H9 (cell line): ENCODE data around the gene NEB. TPM values are rescaled to one million over a fixed set of nuclear protein-coding genes. Genes with fewer than 3 reads are reported as not detected.
"Not testable (repeated sequence)": the region's sequence is repeated elsewhere in the genome, so short reads cannot be mapped to it uniquely, and the experiment has no call there.

ENCODE experiments used
- DNase-seq: peaks from one replicate; pipeline ENCODE4 v3.0.0-alpha.2; 2017
- H2AFZ ChIP-seq: one replicate; pipeline ENCODE4 v1.6.1; 2013; ENCODE audit warnings: mild to moderate bottlenecking, low read length, control low read depth, moderate library complexity
- H2AK5ac ChIP-seq: 2 replicates; pipeline ENCODE4 v1.6.1; 2013; ENCODE audit warnings: low read length, control low read depth, mixed read lengths; ENCODE audit not compliant: insufficient read length
- H2BK120ac ChIP-seq: one replicate; pipeline ENCODE4 v1.6.1; 2013; ENCODE audit warnings: low read depth, mild to moderate bottlenecking, low read length, control low read depth, inconsistent platforms; ENCODE audit not compliant: poor library complexity, severe bottlenecking
- H2BK12ac ChIP-seq: 2 replicates; pipeline ENCODE4 v1.6.1; 2013; ENCODE audit warnings: low read length, control low read depth, mixed read lengths, low read depth; ENCODE audit not compliant: insufficient read length
- H2BK15ac ChIP-seq: 2 replicates; pipeline ENCODE4 v1.6.1; 2013; ENCODE audit warnings: low read depth, low read length, control low read depth
- H2BK20ac ChIP-seq: one replicate; pipeline ENCODE4 v1.6.1; 2013; ENCODE audit warnings: low read depth, mild to moderate bottlenecking, low read length, control low read depth, inconsistent platforms; ENCODE audit not compliant: poor library complexity, severe bottlenecking
- H2BK5ac ChIP-seq: 2 replicates; pipeline ENCODE4 v1.6.1; 2013; ENCODE audit warnings: low read length, control low read depth, mixed read lengths; ENCODE audit not compliant: insufficient read length
- H3K14ac ChIP-seq: 2 replicates; pipeline ENCODE4 v1.6.1; 2013; ENCODE audit warnings: low read length, control low read depth; ENCODE audit not compliant: insufficient read depth
- H3K18ac ChIP-seq: 2 replicates; pipeline ENCODE4 v1.6.1; 2013; ENCODE audit warnings: low read depth, mild to moderate bottlenecking, mixed read lengths, low read length, control low read depth; ENCODE audit not compliant: insufficient read length
- H3K23ac ChIP-seq: 2 replicates; pipeline ENCODE4 v1.6.1; 2013; ENCODE audit warnings: low read length, control low read depth, mixed read lengths, low read depth; ENCODE audit not compliant: insufficient read length
- H3K23me2 ChIP-seq: 2 replicates; pipeline ENCODE4 v1.6.1; 2013; ENCODE audit warnings: low read depth, mild to moderate bottlenecking, mixed read lengths, low read length, control low read depth; ENCODE audit not compliant: insufficient read length, poor library complexity, severe bottlenecking
- H3K27ac ChIP-seq: 2 replicates; pipeline ENCODE4 v1.5.1; 2013; ENCODE audit warnings: low read length, control low read depth, mixed read lengths, low read depth; ENCODE audit not compliant: insufficient read length
- H3K27me3 ChIP-seq: 2 replicates; pipeline ENCODE4 v1.6.1; 2013; ENCODE audit warnings: low read length, control low read depth, inconsistent platforms; ENCODE audit not compliant: insufficient read depth
- H3K4ac ChIP-seq: 2 replicates; pipeline ENCODE4 v1.6.1; 2013; ENCODE audit warnings: low read depth, mild to moderate bottlenecking, control low read depth, inconsistent platforms, low read length, moderate library complexity
- H3K4me1 ChIP-seq: 2 replicates; pipeline ENCODE4 v1.6.1; 2013; ENCODE audit warnings: low read length, control low read depth, inconsistent platforms; ENCODE audit not compliant: insufficient read depth
- H3K4me2 ChIP-seq: 2 replicates; pipeline ENCODE4 v1.6.1; 2013; ENCODE audit warnings: low read length, control low read depth, mixed read lengths; ENCODE audit not compliant: insufficient read length, insufficient read depth
- H3K56ac ChIP-seq: 2 replicates; pipeline ENCODE4 v1.6.1; 2013; ENCODE audit warnings: low read depth, mild to moderate bottlenecking, mixed read lengths, low read length, control low read depth; ENCODE audit not compliant: insufficient read length
- H3K79me1 ChIP-seq: 2 replicates; pipeline ENCODE4 v1.6.1; 2013; ENCODE audit warnings: low read depth, mild to moderate bottlenecking, moderate library complexity, low read length, control low read depth, inconsistent platforms; ENCODE audit not compliant: insufficient read depth, poor library complexity, severe bottlenecking
- H3K79me2 ChIP-seq: 2 replicates; pipeline ENCODE4 v1.6.1; 2013; ENCODE audit warnings: low read length, control low read depth, inconsistent platforms; ENCODE audit not compliant: insufficient read depth
- H3K9ac ChIP-seq: 2 replicates; pipeline ENCODE4 v1.6.1; 2013; ENCODE audit warnings: low read length, control low read depth, mixed read lengths; ENCODE audit not compliant: insufficient read length; ENCODE audit errors: extremely low read depth
- H3K9me3 ChIP-seq: one replicate; pipeline ENCODE4 v1.6.1; 2013; ENCODE audit warnings: low read depth, low read length, inconsistent platforms; ENCODE audit not compliant: control insufficient read depth
- H3T11ph ChIP-seq: one replicate; pipeline ENCODE4 v1.6.1; 2013; ENCODE audit warnings: mild to moderate bottlenecking, low read length, control low read depth, inconsistent platforms
- H4K20me1 ChIP-seq: one replicate; pipeline ENCODE4 v1.6.1; 2013; ENCODE audit not compliant: control insufficient read depth, insufficient read length, insufficient read depth
- H4K5ac ChIP-seq: 2 replicates; pipeline ENCODE4 v1.6.1; 2013; ENCODE audit warnings: low read depth, mild to moderate bottlenecking, mixed read lengths, low read length, control low read depth; ENCODE audit not compliant: insufficient read length
- H4K8ac ChIP-seq: replicated peaks from 2 replicates; pipeline ENCODE4 v1.6.1; 2013; ENCODE audit warnings: low read length, control low read depth, mixed read lengths, low read depth; ENCODE audit not compliant: insufficient read length
- H4K91ac ChIP-seq: 2 replicates; pipeline ENCODE4 v1.6.1; 2013; ENCODE audit warnings: low read depth, mild to moderate bottlenecking, moderate library complexity, mixed read lengths, low read length, control low read depth; ENCODE audit not compliant: insufficient read length
- H3K27ac Mint-ChIP-seq, 3 experiments: 2 replicates in 2 of 3; 3 replicates in 1 of 3; pipeline ENCODE4 v1.8.0; 2020 to 2021; ENCODE audit warnings: mixed read lengths in 3 of 3, mild to moderate bottlenecking in 1 of 3, moderate library complexity in 1 of 3
- H3K27me3 Mint-ChIP-seq: 2 replicates; pipeline ENCODE4 v1.8.0; 2021; ENCODE audit warnings: low read depth, mild to moderate bottlenecking, moderate library complexity, mixed read lengths
- H3K36me3 Mint-ChIP-seq, 3 experiments: 2 replicates in 2 of 3; 3 replicates in 1 of 3; pipeline ENCODE4 v1.8.0; 2020 to 2021; ENCODE audit warnings: low read depth in 3 of 3, mixed read lengths in 3 of 3; ENCODE audit not compliant: insufficient read depth in 1 of 3
- H3K4me1 Mint-ChIP-seq, 2 experiments: 2 replicates each; pipeline ENCODE4 v1.8.0; 2020; ENCODE audit warnings: mixed read lengths in 2 of 2
- H3K4me3 Mint-ChIP-seq, 2 experiments: 2 replicates in 1 of 2; 3 replicates in 1 of 2; pipeline ENCODE4 v1.8.0; 2020 to 2021; ENCODE audit warnings: mild to moderate bottlenecking in 2 of 2, mixed read lengths in 2 of 2, moderate library complexity in 1 of 2
- H3K9me3 Mint-ChIP-seq, 2 experiments: 2 replicates in 1 of 2; 3 replicates in 1 of 2; pipeline ENCODE4 v1.8.0; 2020; ENCODE audit warnings: mild to moderate bottlenecking in 2 of 2, mixed read lengths in 2 of 2, moderate library complexity in 1 of 2
- WGBS: extraction: QIAGEN DNeasy Blood & Tissue Kit; methylation state at CpG from one replicate; pipeline ENCODE4 v1.1.7; 2013; ENCODE audit warnings: missing lambda C conversion rate, low lambda C conversion rate, mixed read lengths; ENCODE audit not compliant: insufficient read length; ENCODE audit errors: extremely low coverage; 5-methylcytosine and 5-hydroxymethylcytosine counted together
- total RNA-seq: library from RNA; stranded (reverse); gene quantifications from 2 replicates; pipeline ENCODE4 v1.2.1, GENCODE V29; 2021
- TF ChIP-seq, protein P1 (sequence below): fragments of 200-600 bp; sonication (generic); conservative IDR thresholded peaks from 3 replicates; pipeline ENCODE4 v1.8.0; 2021; ENCODE audit warnings: antibody characterized with exemption, mild to moderate bottlenecking

The NEB gene
- total RNA-seq, 1 experiment from 2014 or later, result 0.98 TPM

- Histone ChIP-seq H3T11ph (no peak overlapping the region), H4K8ac (no peak overlapping the region), H3K27me3 (no peaks in the 10 kb centered on the region), H4K5ac (no peak overlapping the region), H3K27ac (no peak overlapping the region), H2BK5ac (no peak overlapping the region), H3K14ac (no peak overlapping the region), H3K9ac (no peak overlapping the region), H4K91ac (no peak overlapping the region), H4K20me1 (no peaks in the 10 kb centered on the region), H2AK5ac (no peak overlapping the region), H3K79me1 (no peaks in the 10 kb centered on the region), H3K23me2 (no peaks in the 10 kb centered on the region), H2BK20ac (no peak overlapping the region), H3K4me1 (no peaks in the 10 kb centered on the region), H2BK15ac (no peak overlapping the region), H3K79me2 (no peaks in the 10 kb centered on the region), H3K4me2 (no peak overlapping the region), H3K9me3 (no peaks in the 10 kb centered on the region), H3K23ac (no peak overlapping the region), H2BK120ac (no peak overlapping the region), H2AFZ (no peak overlapping the region), H3K18ac (no peak overlapping the region), H3K56ac (no peak overlapping the region), H3K4ac (no peak overlapping the region), H2BK12ac (no peak overlapping the region)
- no peaks in the 10 kb centered on the region for H3K9me3 Mint-ChIP-seq
- H3K27ac Mint-ChIP-seq, result no peak overlapping the region
- no peak overlapping the region for H3K4me3 Mint-ChIP-seq
- no peaks in the 10 kb centered on the region for H3K27me3 Mint-ChIP-seq
- H3K36me3 Mint-ChIP-seq, result no peaks in the 10 kb centered on the region
- WGBS, result no CpG with 5 or more reads among the region's 4 CpGs
- peaks cover 0 to 6% of the 10 kb centered on the region in 2 experiments; a peak in 2 of 4 replicates for H3K4me1 Mint-ChIP-seq
- TF ChIP-seq, protein P1, sequence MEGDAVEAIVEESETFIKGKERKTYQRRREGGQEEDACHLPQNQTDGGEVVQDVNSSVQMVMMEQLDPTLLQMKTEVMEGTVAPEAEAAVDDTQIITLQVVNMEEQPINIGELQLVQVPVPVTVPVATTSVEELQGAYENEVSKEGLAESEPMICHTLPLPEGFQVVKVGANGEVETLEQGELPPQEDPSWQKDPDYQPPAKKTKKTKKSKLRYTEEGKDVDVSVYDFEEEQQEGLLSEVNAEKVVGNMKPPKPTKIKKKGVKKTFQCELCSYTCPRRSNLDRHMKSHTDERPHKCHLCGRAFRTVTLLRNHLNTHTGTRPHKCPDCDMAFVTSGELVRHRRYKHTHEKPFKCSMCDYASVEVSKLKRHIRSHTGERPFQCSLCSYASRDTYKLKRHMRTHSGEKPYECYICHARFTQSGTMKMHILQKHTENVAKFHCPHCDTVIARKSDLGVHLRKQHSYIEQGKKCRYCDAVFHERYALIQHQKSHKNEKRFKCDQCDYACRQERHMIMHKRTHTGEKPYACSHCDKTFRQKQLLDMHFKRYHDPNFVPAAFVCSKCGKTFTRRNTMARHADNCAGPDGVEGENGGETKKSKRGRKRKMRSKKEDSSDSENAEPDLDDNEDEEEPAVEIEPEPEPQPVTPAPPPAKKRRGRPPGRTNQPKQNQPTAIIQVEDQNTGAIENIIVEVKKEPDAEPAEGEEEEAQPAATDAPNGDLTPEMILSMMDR, result no peak
- DNase-seq, result no peak
Observed at GRCh38 chr2:151609705-151610104, 124.6 kb downstream of the NEB start.

DNA sequence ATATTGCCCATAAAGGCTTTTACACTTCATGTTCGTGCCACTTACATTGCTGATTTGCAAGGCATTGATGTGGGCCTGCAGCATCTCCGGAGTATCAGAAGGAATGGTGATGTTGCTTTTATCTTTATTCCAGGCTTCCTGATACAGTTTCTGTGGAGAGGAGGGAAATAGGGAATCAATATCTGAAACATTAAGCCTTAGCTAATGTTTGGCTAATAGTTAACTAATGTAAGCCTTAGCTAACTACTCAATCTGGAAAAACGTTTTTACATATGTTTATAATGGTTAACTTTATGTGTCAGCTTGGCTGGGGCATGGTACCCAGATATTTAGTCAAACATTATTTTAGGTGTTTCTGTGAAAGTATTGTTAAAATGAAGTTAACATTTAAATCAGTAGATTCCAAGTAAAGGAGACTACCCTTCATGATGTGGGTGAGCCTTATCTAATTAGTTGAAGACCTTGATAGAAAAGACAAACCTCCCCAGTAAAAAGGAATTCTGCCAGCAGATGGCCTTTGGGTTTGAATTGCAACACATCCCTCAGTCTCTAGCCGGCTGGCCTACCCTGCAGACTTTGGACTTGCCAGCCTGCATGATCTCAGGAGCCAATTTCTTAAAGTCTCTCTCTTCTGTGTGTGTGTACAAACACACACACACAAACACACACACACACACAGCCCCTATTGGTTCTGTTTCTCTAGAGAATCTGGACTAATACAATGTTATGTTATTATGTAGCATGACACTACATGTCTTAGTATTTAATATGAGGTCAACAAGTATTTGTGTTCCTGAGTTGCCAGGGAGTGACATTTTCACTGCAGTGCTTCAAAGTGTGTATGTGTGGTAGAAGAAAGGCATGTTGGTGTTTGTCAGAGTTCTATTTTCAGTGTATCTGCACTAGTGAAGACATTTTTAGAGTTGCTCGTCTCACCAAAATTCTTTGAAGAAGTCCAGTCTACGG is 126.5 kb downstream of the NEB start:
- H3K4ac ChIP-seq, H4K5ac ChIP-seq, H3K79me1 ChIP-seq, H3K23ac ChIP-seq, H3K27ac ChIP-seq, H3K79me2 ChIP-seq, H3T11ph ChIP-seq, H3K14ac ChIP-seq, H4K8ac ChIP-seq, H3K4me3 Mint-ChIP-seq, H2AFZ ChIP-seq, H3K4me2 ChIP-seq, H2BK20ac ChIP-seq, H2BK120ac ChIP-seq, H3K27me3 Mint-ChIP-seq, H4K91ac ChIP-seq, H2BK15ac ChIP-seq, H3K56ac ChIP-seq, H3K18ac ChIP-seq, DNase-seq, H3K9ac ChIP-seq, H2AK5ac ChIP-seq, H2BK12ac ChIP-seq, H3K36me3 Mint-ChIP-seq, H3K9me3 ChIP-seq, H3K27me3 ChIP-seq, H4K20me1 ChIP-seq, H3K9me3 Mint-ChIP-seq, H3K27ac Mint-ChIP-seq, H3K4me1 ChIP-seq, H3K23me2 ChIP-seq, H3K4me1 Mint-ChIP-seq, H2BK5ac ChIP-seq: not testable (repeated sequence)
- WGBS, result no CpG with 5 or more reads among the region's 6 CpGs
